Panc1 (cell line): Measurements from ENCODE around the gene SEMA3B. TPM values are rescaled to one million over a fixed set of nuclear protein-coding genes. Genes with fewer than 3 reads are reported as not detected.

Experiments used
- ATAC-seq: fragments of 200-7000 bp; cut with Tn5 transposase; 2 replicates; pipeline ENCODE4 v1.9.1; 2020; ENCODE audit warnings: mild to moderate bottlenecking, moderate library complexity
- BruUV-seq: library from RNA; stranded (reverse); fragments of 400-500 nt; replicated peaks from 2 replicates; lab custom pipeline; 2021; lab: Mats Ljungman, UMichigan
- CTCF ChIA-PET: fragments of 300-600 bp; sonication (Branson Sonifier 250); formaldehyde crosslinking; loops from one replicate; lab custom pipeline; 2022; ENCODE audit warnings: antibody characterized with exemption; lab: Charles Lee
- POLR2A ChIA-PET: fragments of 300-600 bp; sonication (Branson Sonifier 250); formaldehyde crosslinking; loops from one replicate; lab custom pipeline; 2022; ENCODE audit warnings: antibody characterized with exemption; lab: Charles Lee
- DNase-seq: peaks from one replicate; pipeline ENCODE4 v3.0.0-alpha.2; 2010; ENCODE audit warnings: low read depth, low spot score
- H3K27ac ChIP-seq: 2 replicates; pipeline ENCODE4 v1.5.1; 2011; ENCODE audit warnings: mild to moderate bottlenecking, low read length, inconsistent platforms
- H3K27me3 ChIP-seq: fragments of 200-500 bp; sonication (Bioruptor generic); 2 replicates; pipeline ENCODE4 v1.6.0; 2014; ENCODE audit warnings: low read length, inconsistent platforms; ENCODE audit not compliant: control insufficient read depth, insufficient read depth
- H3K36me3 ChIP-seq: fragments of 200-500 bp; sonication (Bioruptor generic); 2 replicates; pipeline ENCODE4 v1.5.1; 2014; ENCODE audit warnings: inconsistent platforms, mild to moderate bottlenecking, low read length, moderate library complexity; ENCODE audit not compliant: control insufficient read depth, insufficient read depth
- H3K4me1 ChIP-seq: 2 replicates; pipeline ENCODE4 v1.5.1; 2011; ENCODE audit warnings: inconsistent platforms, mild to moderate bottlenecking, low read length, moderate library complexity; ENCODE audit not compliant: control insufficient read depth, insufficient read depth
- H3K4me3 ChIP-seq, 2 experiments: 2 replicates each; pipeline ENCODE4 v1.5.1; 2011 to 2012; ENCODE audit warnings: low read depth in 2 of 2, low read length in 2 of 2, mild to moderate bottlenecking in 2 of 2, inconsistent platforms in 1 of 2, moderate library complexity in 1 of 2
- H3K9me3 ChIP-seq: fragments of 200-500 bp; sonication (Bioruptor generic); 2 replicates; pipeline ENCODE4 v1.5.1; 2014; ENCODE audit warnings: low read depth, mild to moderate bottlenecking, inconsistent platforms, low read length, moderate library complexity; ENCODE audit not compliant: control insufficient read depth, insufficient read depth
- POLR2AphosphoS5 ChIP-seq: IDR thresholded peaks from 2 replicates; pipeline ENCODE4 v1.6.1; 2012; ENCODE audit warnings: mild to moderate bottlenecking, low read depth, low read length, moderate library complexity
- SIN3A ChIP-seq: IDR thresholded peaks from 2 replicates; pipeline ENCODE4 v1.6.1; 2012; ENCODE audit warnings: low read depth, mild to moderate bottlenecking, low read length, moderate library complexity, borderline replicate concordance; ENCODE audit not compliant: insufficient read depth
- TCF7L2 ChIP-seq: IDR thresholded peaks from 2 replicates; pipeline ENCODE4 v1.6.1; 2011; ENCODE audit warnings: mild to moderate bottlenecking, low read depth, low read length, inconsistent platforms
- in situ Hi-C: cut with HindIII; loops from 2 replicates; pipeline ENCODE4 v1.10.0; 2016; ENCODE audit warnings: low sequenced_read_pairs, low pct_unique_long_range_greater_than_20kb
- intact Hi-C: fragments of 100-400 bp; cut with micrococcal nuclease; formaldehyde crosslinking; loops from one replicate; pipeline ENCODE4 v1.10.0; 2022; ENCODE audit not compliant: unreplicated experiment
- total RNA-seq: library from RNA; stranded (reverse); gene quantifications from one replicate; pipeline ENCODE4 v1.2.1, GENCODE V29; 2021; ENCODE audit not compliant: unreplicated experiment
- TF ChIP-seq, protein P1 (sequence below): fragments of 450-650 bp; IDR thresholded peaks from 2 replicates; pipeline ENCODE4 v1.5.1; 2017; ENCODE audit warnings: mild to moderate bottlenecking
- TF ChIP-seq, protein P2 (sequence below), 2 experiments: IDR thresholded peaks; 2 replicates each; pipeline ENCODE4 v1.6.1; 2011 to 2012; ENCODE audit warnings: low read depth in 2 of 2, control low read depth in 1 of 2, low read length in 1 of 2, mild to moderate bottlenecking in 1 of 2, moderate library complexity in 1 of 2; ENCODE audit not compliant: insufficient read depth in 1 of 2

The SEMA3B gene
- total RNA-seq, 1 experiment from 2014 or later: 1.4 TPM

DNA sequence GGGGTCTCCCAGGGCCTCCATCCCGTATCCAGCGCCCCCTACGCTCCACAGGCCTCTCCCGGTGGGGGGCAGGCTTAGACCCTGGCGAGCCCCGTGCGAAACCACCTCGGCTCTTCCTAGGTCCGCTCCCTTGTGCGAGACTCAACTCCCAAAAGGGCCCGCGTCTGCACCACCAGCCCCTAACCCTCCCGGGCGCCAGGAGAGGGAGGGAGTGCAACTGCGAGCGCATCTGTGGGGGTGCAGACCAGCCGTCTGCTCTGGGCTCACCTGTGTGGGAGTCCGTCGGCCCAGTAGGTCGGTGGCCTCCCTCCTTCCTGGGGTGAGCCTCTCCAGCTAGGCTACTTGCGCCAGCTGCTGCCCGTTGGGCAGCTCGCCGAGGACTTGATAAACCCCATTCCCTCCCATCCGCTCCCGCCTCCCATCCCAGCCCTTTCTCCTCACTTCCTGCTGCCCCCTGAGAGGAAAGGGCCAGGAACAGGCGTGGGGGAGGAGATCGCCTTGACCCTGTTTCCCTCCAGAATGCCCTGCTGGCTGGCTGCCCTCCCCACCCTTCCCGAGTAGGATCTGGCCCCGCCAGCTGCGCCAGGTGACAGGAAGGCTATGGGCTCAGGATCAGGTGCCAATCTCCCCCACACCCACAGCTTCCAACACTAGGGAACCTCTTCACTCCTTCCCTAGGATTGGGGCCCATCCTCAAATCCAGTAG, 53.6 kb downstream of the SEMA3B start, which contains the start of gene HYAL2:
Gene HYAL2 (minus strand): TSS at position 360 of the 706 bp plus-strand sequence. CDS start 2,256 bp downstream, outside the sequence.
- CTCF ChIA-PET: no interaction called here
- BruUV-seq: no TSS peak
- intact Hi-C loops (no loop called here), in situ Hi-C loops (no loop called here)
- peak within 1 kb of the TSS; percentile 82 to 93 for H3K4me3 ChIP-seq
- no peaks in the 10 kb centered on the region for H3K27me3 ChIP-seq
- POLR2A ChIA-PET: no interaction called here
- peaks cover 30% of the 10 kb centered on the region for H3K4me1 ChIP-seq
- DNase-seq (no peak), ATAC-seq (no peak)
- TF ChIP-seq, protein P1, sequence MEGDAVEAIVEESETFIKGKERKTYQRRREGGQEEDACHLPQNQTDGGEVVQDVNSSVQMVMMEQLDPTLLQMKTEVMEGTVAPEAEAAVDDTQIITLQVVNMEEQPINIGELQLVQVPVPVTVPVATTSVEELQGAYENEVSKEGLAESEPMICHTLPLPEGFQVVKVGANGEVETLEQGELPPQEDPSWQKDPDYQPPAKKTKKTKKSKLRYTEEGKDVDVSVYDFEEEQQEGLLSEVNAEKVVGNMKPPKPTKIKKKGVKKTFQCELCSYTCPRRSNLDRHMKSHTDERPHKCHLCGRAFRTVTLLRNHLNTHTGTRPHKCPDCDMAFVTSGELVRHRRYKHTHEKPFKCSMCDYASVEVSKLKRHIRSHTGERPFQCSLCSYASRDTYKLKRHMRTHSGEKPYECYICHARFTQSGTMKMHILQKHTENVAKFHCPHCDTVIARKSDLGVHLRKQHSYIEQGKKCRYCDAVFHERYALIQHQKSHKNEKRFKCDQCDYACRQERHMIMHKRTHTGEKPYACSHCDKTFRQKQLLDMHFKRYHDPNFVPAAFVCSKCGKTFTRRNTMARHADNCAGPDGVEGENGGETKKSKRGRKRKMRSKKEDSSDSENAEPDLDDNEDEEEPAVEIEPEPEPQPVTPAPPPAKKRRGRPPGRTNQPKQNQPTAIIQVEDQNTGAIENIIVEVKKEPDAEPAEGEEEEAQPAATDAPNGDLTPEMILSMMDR: no peak
- TF ChIP-seq POLR2AphosphoS5: no peak
- TF ChIP-seq SIN3A: no peak
- TF ChIP-seq TCF7L2: no peak
- TF ChIP-seq, protein P2, sequence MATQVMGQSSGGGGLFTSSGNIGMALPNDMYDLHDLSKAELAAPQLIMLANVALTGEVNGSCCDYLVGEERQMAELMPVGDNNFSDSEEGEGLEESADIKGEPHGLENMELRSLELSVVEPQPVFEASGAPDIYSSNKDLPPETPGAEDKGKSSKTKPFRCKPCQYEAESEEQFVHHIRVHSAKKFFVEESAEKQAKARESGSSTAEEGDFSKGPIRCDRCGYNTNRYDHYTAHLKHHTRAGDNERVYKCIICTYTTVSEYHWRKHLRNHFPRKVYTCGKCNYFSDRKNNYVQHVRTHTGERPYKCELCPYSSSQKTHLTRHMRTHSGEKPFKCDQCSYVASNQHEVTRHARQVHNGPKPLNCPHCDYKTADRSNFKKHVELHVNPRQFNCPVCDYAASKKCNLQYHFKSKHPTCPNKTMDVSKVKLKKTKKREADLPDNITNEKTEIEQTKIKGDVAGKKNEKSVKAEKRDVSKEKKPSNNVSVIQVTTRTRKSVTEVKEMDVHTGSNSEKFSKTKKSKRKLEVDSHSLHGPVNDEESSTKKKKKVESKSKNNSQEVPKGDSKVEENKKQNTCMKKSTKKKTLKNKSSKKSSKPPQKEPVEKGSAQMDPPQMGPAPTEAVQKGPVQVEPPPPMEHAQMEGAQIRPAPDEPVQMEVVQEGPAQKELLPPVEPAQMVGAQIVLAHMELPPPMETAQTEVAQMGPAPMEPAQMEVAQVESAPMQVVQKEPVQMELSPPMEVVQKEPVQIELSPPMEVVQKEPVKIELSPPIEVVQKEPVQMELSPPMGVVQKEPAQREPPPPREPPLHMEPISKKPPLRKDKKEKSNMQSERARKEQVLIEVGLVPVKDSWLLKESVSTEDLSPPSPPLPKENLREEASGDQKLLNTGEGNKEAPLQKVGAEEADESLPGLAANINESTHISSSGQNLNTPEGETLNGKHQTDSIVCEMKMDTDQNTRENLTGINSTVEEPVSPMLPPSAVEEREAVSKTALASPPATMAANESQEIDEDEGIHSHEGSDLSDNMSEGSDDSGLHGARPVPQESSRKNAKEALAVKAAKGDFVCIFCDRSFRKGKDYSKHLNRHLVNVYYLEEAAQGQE (IDR thresholded peaks at IDR 0.05; ENCODE audit: insufficient read depth in 1 of 2, low read depth in 2 of 2, low read length in 1 of 2): no peak
- peak within 1 kb of the TSS; percentile 92 for H3K27ac ChIP-seq
- H3K36me3 ChIP-seq: peaks cover 3% of the 10 kb centered on the region; the same call in 1 of the 2 replicates
- no peaks in the 10 kb centered on the region for H3K9me3 ChIP-seq

DNA sequence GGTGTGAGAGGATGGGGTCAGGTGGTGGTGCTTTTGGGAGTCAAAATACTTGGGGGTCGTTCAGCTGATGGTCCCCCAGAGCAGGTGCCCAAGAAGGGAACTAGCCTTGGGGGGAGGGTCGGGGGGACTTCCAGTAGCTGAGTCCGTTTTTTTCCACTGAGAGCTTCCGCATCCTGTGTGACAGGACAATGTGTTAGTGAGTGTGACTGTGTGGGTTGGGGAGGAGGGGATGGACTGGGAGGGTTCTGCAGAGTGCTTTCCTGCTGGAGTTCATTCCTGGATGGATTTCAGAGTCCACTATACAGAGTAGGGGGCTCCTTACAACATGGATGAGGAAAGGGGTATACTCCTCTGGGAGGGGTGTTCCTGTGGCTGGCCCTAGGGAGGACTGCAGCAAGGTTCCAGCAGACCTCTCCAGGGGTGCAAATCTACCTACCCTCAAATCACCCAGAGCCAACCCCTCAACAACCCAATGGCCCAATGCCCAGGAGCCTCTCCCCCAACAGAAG, 54.2 kb downstream of the SEMA3B start:
- no peak for TF ChIP-seq TCF7L2
- TF ChIP-seq, protein P2 (IDR thresholded peaks at IDR 0.05; ENCODE audit: insufficient read depth in 1 of 2, low read depth in 2 of 2, low read length in 1 of 2): no peak
- no peak for TF ChIP-seq SIN3A
- no peak for TF ChIP-seq POLR2AphosphoS5
- intact Hi-C loops: no loop called here

More for the DNA sequence above, 54.2 kb downstream of the SEMA3B start:
- ChIA-PET CTCF (no interaction called here), POLR2A (no interaction called here)
- H3K36me3 ChIP-seq: peaks cover 5% of the 10 kb centered on the region; the same call in 1 of the 2 replicates
- in situ Hi-C loops: no loop called here
- ATAC-seq: no peak
- no peak overlapping the region for H3K4me3 ChIP-seq
- DNase-seq: no peak
- no peak overlapping the region for H3K27ac ChIP-seq
- BruUV-seq: no TSS peak
- H3K9me3 ChIP-seq: no peaks in the 10 kb centered on the region
- no peaks in the 10 kb centered on the region for H3K27me3 ChIP-seq
- H3K4me1 ChIP-seq: peaks cover 30% of the 10 kb centered on the region
